ENCODE data around the gene SRRM2. TPM values are rescaled to one million over a fixed set of nuclear protein-coding genes. Genes with fewer than 3 reads are reported as not detected.

SRRM2 gene
- total RNA-seq, 6 experiments from 2014 or later: 111 to 419 (median 289) TPM

DNA sequence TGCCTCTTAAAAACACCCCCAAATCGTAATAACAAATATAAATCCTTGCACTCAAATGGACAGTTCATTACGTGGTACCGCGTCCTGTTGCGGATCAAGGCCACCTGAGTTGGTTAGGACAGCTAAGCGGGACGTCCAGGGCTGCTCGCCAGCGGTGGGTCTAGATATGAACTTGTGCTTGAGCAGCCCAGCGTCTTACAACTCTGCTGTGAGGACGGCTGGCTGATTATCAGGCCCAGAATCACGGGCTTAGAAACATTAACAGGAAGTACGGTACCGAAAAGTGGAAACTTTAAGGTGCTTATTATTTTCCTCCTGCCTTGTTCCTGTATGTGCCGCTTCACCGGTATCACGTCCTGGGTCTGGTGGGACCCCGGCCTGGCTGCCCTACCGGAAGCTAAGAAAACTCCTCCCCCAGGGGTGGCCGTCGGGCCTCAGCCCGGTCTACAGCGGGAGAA lies 832 bp upstream of the SRRM2 start:
- H3K4me3 ChIP-seq: peak overlapping the region; percentile 75 to 98 (median 95)
- intact Hi-C loops (cut with DNase I): no loop called here
- TF ChIP-seq POLR2A (IDR thresholded peaks at IDR 0.05): no peak
- TF ChIP-seq, protein P1, sequence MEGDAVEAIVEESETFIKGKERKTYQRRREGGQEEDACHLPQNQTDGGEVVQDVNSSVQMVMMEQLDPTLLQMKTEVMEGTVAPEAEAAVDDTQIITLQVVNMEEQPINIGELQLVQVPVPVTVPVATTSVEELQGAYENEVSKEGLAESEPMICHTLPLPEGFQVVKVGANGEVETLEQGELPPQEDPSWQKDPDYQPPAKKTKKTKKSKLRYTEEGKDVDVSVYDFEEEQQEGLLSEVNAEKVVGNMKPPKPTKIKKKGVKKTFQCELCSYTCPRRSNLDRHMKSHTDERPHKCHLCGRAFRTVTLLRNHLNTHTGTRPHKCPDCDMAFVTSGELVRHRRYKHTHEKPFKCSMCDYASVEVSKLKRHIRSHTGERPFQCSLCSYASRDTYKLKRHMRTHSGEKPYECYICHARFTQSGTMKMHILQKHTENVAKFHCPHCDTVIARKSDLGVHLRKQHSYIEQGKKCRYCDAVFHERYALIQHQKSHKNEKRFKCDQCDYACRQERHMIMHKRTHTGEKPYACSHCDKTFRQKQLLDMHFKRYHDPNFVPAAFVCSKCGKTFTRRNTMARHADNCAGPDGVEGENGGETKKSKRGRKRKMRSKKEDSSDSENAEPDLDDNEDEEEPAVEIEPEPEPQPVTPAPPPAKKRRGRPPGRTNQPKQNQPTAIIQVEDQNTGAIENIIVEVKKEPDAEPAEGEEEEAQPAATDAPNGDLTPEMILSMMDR (IDR thresholded peaks at IDR 0.05): no peak
- peak in 1 of 3 donors; percentile 54 for DNase-seq
- peaks cover 0 to 32% (median 10%) of the 10 kb centered on the region in 4 donors for H3K4me1 ChIP-seq
- 37% methylated on average over 12 of the region's 23 CpGs for WGBS (ENCODE audit: insufficient coverage, low coverage, low lambda C conversion rate, missing lambda C conversion rate)
- peak overlapping the region; percentile 99 for H3K27ac ChIP-seq
- H3K9me3 ChIP-seq: no peaks in the 10 kb centered on the region
- peaks cover 0 to 2% (median 0%) of the 10 kb centered on the region in 4 donors for H3K36me3 ChIP-seq
- no peaks in the 10 kb centered on the region for H3K27me3 ChIP-seq
- no peak for ATAC-seq

DNA sequence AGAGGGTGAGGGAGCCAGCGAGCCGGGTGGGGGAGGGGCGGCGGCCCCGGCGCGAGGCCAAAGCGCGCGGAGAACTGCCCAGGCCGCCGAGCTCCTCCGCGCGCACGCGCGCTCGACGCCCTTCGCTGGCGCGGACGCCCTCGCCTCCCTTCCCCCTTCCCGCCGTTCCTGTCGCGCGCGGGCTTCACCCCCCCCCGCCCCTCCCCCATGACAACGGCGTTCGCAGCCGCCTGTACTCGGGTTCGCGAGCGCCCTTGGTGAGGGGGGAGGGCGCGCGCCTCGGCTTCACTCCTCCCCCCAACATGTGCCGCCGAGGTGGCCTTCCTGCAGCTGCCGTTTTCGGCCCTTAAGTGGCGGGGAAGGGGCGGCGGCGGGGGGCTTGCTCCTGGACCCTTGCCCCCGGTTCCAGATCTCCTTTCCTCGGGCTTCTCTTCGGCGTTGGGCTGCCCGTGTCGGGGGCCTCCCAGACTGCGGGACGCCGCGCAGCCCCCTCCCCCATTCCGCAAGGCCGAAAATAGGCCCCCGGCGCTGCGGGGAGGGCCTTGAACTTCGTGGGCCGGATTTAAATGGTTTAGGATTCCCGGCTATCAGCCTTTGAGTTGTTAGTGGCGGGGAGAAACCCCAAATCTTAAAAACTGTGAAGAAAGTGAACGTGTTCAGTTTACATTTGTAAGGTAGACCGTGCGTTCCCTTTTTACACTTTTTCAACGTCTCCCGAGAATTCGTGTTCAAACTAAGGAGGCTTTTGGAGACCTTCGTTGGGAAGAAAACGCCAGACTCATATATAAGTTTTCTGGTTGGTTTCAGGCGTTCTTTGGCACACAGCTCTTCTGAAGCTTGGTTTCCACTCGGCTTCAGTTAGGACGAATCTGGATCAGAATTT lies 653 bp downstream of the SRRM2 start:
- Histone ChIP-seq H3K27me3 (no peaks in the 10 kb centered on the region), H3K4me1 (peaks cover 0 to 32% (median 10%) of the 10 kb centered on the region in 4 donors), H3K27ac (peak overlapping the region; percentile 99), H3K9me3 (no peaks in the 10 kb centered on the region), H3K4me3 (peak overlapping the region; percentile 75 to 98 (median 95)), H3K36me3 (peaks cover 0 to 13% (median 8%) of the 10 kb centered on the region in 4 donors)
- intact Hi-C loops (cut with DNase I): no loop called here
- WGBS (ENCODE audit: insufficient coverage, low coverage, low lambda C conversion rate, missing lambda C conversion rate): 1% methylated on average over 17 of the region's 82 CpGs
- ATAC-seq (peak; percentile 68 to 86 (median 76)), DNase-seq (peak; percentile 89 to 92 (median 90))
- peak; percentile 23 for TF ChIP-seq POLR2A (IDR thresholded peaks at IDR 0.05)
- TF ChIP-seq, protein P1 (IDR thresholded peaks at IDR 0.05): no peak

DNA sequence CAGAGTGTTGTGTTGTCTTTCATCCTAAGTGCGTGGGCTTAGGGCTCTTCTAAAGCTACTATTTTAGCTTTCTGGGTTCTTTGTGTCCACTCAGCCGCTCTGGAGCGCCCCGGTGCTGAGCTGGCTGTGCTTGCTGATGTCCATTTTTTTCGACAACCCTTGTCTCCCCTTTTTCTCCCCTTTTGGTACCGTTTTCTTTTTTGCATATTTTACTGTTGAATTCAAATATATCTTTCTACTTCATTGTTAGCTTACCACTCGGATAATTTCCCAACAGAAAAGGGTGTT lies 1.2 kb downstream of the SRRM2 start:
- peak overlapping the region in 2 of 3 donors; percentile 99 for H3K27ac ChIP-seq
- DNase-seq: peak in 1 of 3 donors; percentile 41
- 0% methylated on average over 7 of the region's 7 CpGs for WGBS (ENCODE audit: insufficient coverage, low coverage, low lambda C conversion rate, missing lambda C conversion rate)
- H3K9me3 ChIP-seq: no peaks in the 10 kb centered on the region
- H3K4me1 ChIP-seq: peaks cover 0 to 32% (median 10%) of the 10 kb centered on the region in 4 donors
- intact Hi-C loops (cut with DNase I): no loop called here
- H3K4me3 ChIP-seq: peak overlapping the region; percentile 75 to 98 (median 95)
- no peak for TF ChIP-seq POLR2A (IDR thresholded peaks at IDR 0.05)
- TF ChIP-seq, protein P1 (IDR thresholded peaks at IDR 0.05): no peak
- H3K27me3 ChIP-seq: no peaks in the 10 kb centered on the region
- H3K36me3 ChIP-seq: peaks cover 4 to 19% (median 13%) of the 10 kb centered on the region in 4 donors
- ATAC-seq: no peak

DNA sequence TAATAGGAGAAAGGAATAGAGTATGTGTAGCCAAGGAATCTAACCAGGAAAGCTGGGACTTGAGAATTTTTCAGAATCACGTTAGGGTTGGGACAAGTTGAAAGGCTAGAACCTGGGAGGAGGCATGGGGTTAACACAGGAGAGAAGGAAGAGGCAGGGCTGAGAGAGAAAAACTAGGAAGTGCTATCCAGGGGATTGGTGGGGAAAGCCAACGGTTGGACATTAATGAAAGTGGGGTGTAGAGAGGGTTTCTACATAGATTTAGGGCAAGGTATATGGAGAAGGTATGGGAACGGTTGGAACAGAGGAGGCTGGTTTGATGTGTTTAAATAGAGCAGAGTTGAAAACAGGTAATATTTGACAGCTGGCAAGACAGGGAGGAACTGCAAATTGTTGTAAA lies 2.7 kb downstream of the SRRM2 start:
- intact Hi-C loops (cut with DNase I): no loop called here
- no peak overlapping the region for H3K27ac ChIP-seq
- TF ChIP-seq POLR2A (IDR thresholded peaks at IDR 0.05): no peak
- TF ChIP-seq, protein P1 (IDR thresholded peaks at IDR 0.05): no peak
- 10% methylated on average over 3 of the region's 3 CpGs for WGBS (ENCODE audit: insufficient coverage, low coverage, low lambda C conversion rate, missing lambda C conversion rate)
- H3K36me3 ChIP-seq: peaks cover 10 to 33% (median 25%) of the 10 kb centered on the region in 4 donors
- peak overlapping the region in 1 of 3 donors; percentile 75 for H3K4me3 ChIP-seq
- H3K27me3 ChIP-seq: no peaks in the 10 kb centered on the region
- H3K9me3 ChIP-seq: no peaks in the 10 kb centered on the region
- DNase-seq (no peak), ATAC-seq (no peak)
- peaks cover 0 to 32% (median 10%) of the 10 kb centered on the region in 4 donors for H3K4me1 ChIP-seq
